HepG2 (cell line): ENCODE results near the gene PGPEP1. TPM values are rescaled to one million over a fixed set of nuclear protein-coding genes. Genes with fewer than 3 reads are reported as not detected.

Experiments
- ATM ChIP-seq: fragments of 450-650 bp; IDR thresholded peaks from 2 replicates; pipeline ENCODE4 v1.7.1; 2017; ENCODE audit warnings: mild to moderate bottlenecking, borderline replicate concordance
- CBX2 ChIP-seq, 2 experiments: fragments of 200-600 bp in 1 of 2; sonication (generic); formaldehyde crosslinking in 1 of 2; IDR thresholded peaks; 2 replicates each; pipeline versions ENCODE4 v1.7.0 to v1.8.1; 2018 to 2022; ENCODE audit warnings: low read depth in 2 of 2, low read length in 1 of 2, mild to moderate bottlenecking in 1 of 2, missing genetic modification reagents in 1 of 2
- CHCHD3 ChIP-seq: sonication (generic); formaldehyde crosslinking; IDR thresholded peaks from 2 replicates; pipeline ENCODE4 v1.8.0; 2022; ENCODE audit warnings: mild to moderate bottlenecking, missing genetic modification reagents, moderate library complexity
- CREM ChIP-seq, 2 experiments: sonication (generic) in 1 of 2; formaldehyde crosslinking in 1 of 2; IDR thresholded peaks; 2 replicates each; pipeline versions ENCODE4 v1.4.0 to v1.6.1; 2016 to 2020; ENCODE audit warnings: antibody characterized with exemption in 1 of 2, mild to moderate bottlenecking in 1 of 2, missing genetic modification reagents in 1 of 2
- DR1 ChIP-seq: sonication (generic); formaldehyde crosslinking; IDR thresholded peaks from 2 replicates; pipeline ENCODE4 v1.8.0; 2021; ENCODE audit warnings: mild to moderate bottlenecking, missing genetic modification reagents, inconsistent platforms
- ESRRA ChIP-seq: sonication (generic); formaldehyde crosslinking; IDR thresholded peaks from 2 replicates; pipeline ENCODE4 v1.5.1; 2020; ENCODE audit warnings: mild to moderate bottlenecking, low read depth, missing genetic modification reagents
- ETV5 ChIP-seq: IDR thresholded peaks from 2 replicates; pipeline ENCODE4 v1.6.1; 2018; ENCODE audit warnings: missing biosample characterization, missing genetic modification reagents, inconsistent platforms, borderline replicate concordance
- FOXJ3 ChIP-seq: sonication (generic); formaldehyde crosslinking; IDR thresholded peaks from 2 replicates; pipeline ENCODE4 v1.4.0; 2020; ENCODE audit warnings: missing genetic modification reagents, mild to moderate bottlenecking, borderline replicate concordance
- GTF3A ChIP-seq: sonication (generic); formaldehyde crosslinking; conservative IDR thresholded peaks from 2 replicates; pipeline ENCODE4 v1.4.0; 2020; ENCODE audit warnings: mild to moderate bottlenecking, missing genetic modification reagents
- HNRNPH1 ChIP-seq: fragments of 200-400 bp; formaldehyde crosslinking; optimal IDR thresholded peaks from 2 replicates; pipeline ENCODE3; 2017; ENCODE audit warnings: mild to moderate bottlenecking, low read depth, low read length
- IKZF4 ChIP-seq: sonication (generic); formaldehyde crosslinking; IDR thresholded peaks from 2 replicates; pipeline ENCODE4 v1.5.1; 2020; ENCODE audit warnings: borderline replicate concordance, mild to moderate bottlenecking, low read depth, missing genetic modification reagents; ENCODE audit errors: not compliant biosample characterization
- NFE2L1 ChIP-seq: sonication (generic); formaldehyde crosslinking; IDR thresholded peaks from 2 replicates; pipeline ENCODE4 v1.4.0; 2020; ENCODE audit warnings: missing genetic modification reagents, mild to moderate bottlenecking, borderline replicate concordance
- POGK ChIP-seq: sonication (generic); formaldehyde crosslinking; conservative IDR thresholded peaks from 2 replicates; pipeline ENCODE4 v1.8.0; 2022; ENCODE audit warnings: mild to moderate bottlenecking, moderate library complexity, missing genetic modification reagents
- SYNCRIP ChIP-seq: fragments of 200-400 bp; formaldehyde crosslinking; IDR thresholded peaks from 2 replicates; pipeline ENCODE4 v1.6.1; 2018; ENCODE audit warnings: mild to moderate bottlenecking, low read depth, low read length; ENCODE audit not compliant: insufficient read depth
- ZNF33B ChIP-seq: sonication (generic); formaldehyde crosslinking; IDR thresholded peaks from 2 replicates; pipeline ENCODE4 v1.5.1; 2020; ENCODE audit warnings: mild to moderate bottlenecking, missing genetic modification reagents
- ZNF34 ChIP-seq: sonication (generic); formaldehyde crosslinking; IDR thresholded peaks from 2 replicates; pipeline ENCODE4 v1.4.0; 2020; ENCODE audit warnings: mild to moderate bottlenecking, missing genetic modification reagents, borderline replicate concordance
- ZNF367 ChIP-seq: sonication (generic); formaldehyde crosslinking; IDR thresholded peaks from 2 replicates; pipeline ENCODE4 v1.4.0; 2020; ENCODE audit warnings: missing genetic modification reagents, borderline replicate concordance
- ZNF512B ChIP-seq: sonication (generic); formaldehyde crosslinking; IDR thresholded peaks from 2 replicates; pipeline ENCODE4 v1.5.1; 2020; ENCODE audit warnings: missing genetic modification reagents, mild to moderate bottlenecking, borderline replicate concordance
- ZNF614 ChIP-seq: IDR thresholded peaks from 2 replicates; pipeline ENCODE4 v1.6.1; 2018; ENCODE audit warnings: missing biosample characterization, missing genetic modification reagents, inconsistent platforms, borderline replicate concordance
- ZNF616 ChIP-seq: sonication (generic); formaldehyde crosslinking; IDR thresholded peaks from 2 replicates; pipeline ENCODE4 v1.5.0; 2020; ENCODE audit warnings: low read depth, mild to moderate bottlenecking, missing genetic modification reagents
- ZNF737 ChIP-seq: sonication (generic); formaldehyde crosslinking; IDR thresholded peaks from 2 replicates; pipeline ENCODE4 v1.5.0; 2020; ENCODE audit warnings: missing genetic modification reagents, mild to moderate bottlenecking, borderline replicate concordance
- ZZZ3 ChIP-seq: sonication (generic); formaldehyde crosslinking; IDR thresholded peaks from 2 replicates; pipeline ENCODE4 v1.4.0; 2020; ENCODE audit warnings: missing genetic modification reagents, mild to moderate bottlenecking, borderline replicate concordance
- polyA plus RNA-seq, 8 experiments: library from polyadenylated mRNA; depleted of rRNA in 3 of 8; stranded (reverse) in 7 of 8; unstranded in 1 of 8; fragments of >200 nt; fragmentation: Illumina TruSeq in 4 of 8; extraction: Trizol in 4 of 8; gene quantifications; 2 replicates each; pipeline versions ENCODE4 v1.2.1 to v1.2.3, GENCODE V29; 2011 to 2016; ENCODE audit warnings: low read depth in 4 of 8, missing spikeins in 1 of 8, mixed read lengths in 1 of 8; ENCODE audit not compliant: insufficient read depth in 1 of 8
- total RNA-seq, 5 experiments: library from RNA; depleted of rRNA; stranded (reverse); fragments of >200 nt; fragmentation: Illumina TruSeq; extraction: Trizol; gene quantifications; 2 replicates each; pipeline ENCODE4 v1.2.3, GENCODE V29; 2016; ENCODE audit warnings: low read depth in 1 of 5
- TF ChIP-seq, protein P1 (sequence below): sonication (generic); formaldehyde crosslinking; IDR thresholded peaks from 2 replicates; pipeline ENCODE4 v1.8.0; 2022; ENCODE audit warnings: mild to moderate bottlenecking, missing genetic modification reagents, moderate library complexity

The PGPEP1 gene
- total and polyA plus RNA-seq, 2 of the 13 experiments (the other 11 are each of a cell fraction or from before 2014, with no cell fraction given) = 53.1 to 56.6 TPM

- TF ChIP-seq CREM (IDR thresholded peaks at IDR 0.05) (peak; percentile 88), CREM (CRISPR knock-in tag; IDR thresholded peaks at IDR 0.05) (no peak), ZZZ3 (CRISPR knock-in tag) (no peak), ZNF512B (CRISPR knock-in tag) (no peak), ZNF34 (no peak), ZNF367 (CRISPR knock-in tag) (no peak), CBX2 (IDR thresholded peaks at IDR 0.05; ENCODE audit: low read depth, low read length) (no peak), CBX2 (CRISPR knock-in tag; IDR thresholded peaks at IDR 0.05; ENCODE audit: low read depth) (no peak), ZNF737 (CRISPR knock-in tag) (no peak), HNRNPH1 (no peak), NFE2L1 (CRISPR knock-in tag) (no peak), ETV5 (CRISPR knock-in tag) (peak; percentile 98), DR1 (CRISPR knock-in tag) (no peak), CHCHD3 (no peak), ATM (no peak), ZNF614 (CRISPR knock-in tag) (peak; percentile 52; the same call in 1 of the 2 replicates), GTF3A (no peak), SYNCRIP (no peak), ESRRA (CRISPR knock-in tag) (peak; percentile 42; the same call in 1 of the 2 replicates), POGK (peak; percentile 68; the same call in 1 of the 2 replicates), ZNF616 (no peak), ZNF33B (CRISPR knock-in tag) (no peak), IKZF4 (CRISPR knock-in tag) (no peak), FOXJ3 (CRISPR knock-in tag) (peak; percentile 80)
- TF ChIP-seq, protein P1, sequence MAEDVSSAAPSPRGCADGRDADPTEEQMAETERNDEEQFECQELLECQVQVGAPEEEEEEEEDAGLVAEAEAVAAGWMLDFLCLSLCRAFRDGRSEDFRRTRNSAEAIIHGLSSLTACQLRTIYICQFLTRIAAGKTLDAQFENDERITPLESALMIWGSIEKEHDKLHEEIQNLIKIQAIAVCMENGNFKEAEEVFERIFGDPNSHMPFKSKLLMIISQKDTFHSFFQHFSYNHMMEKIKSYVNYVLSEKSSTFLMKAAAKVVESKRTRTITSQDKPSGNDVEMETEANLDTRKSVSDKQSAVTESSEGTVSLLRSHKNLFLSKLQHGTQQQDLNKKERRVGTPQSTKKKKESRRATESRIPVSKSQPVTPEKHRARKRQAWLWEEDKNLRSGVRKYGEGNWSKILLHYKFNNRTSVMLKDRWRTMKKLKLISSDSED (CRISPR knock-in tag) = no peak
Observed at GRCh38 chr19:18364826-18365528, 24.6 kb downstream of the PGPEP1 start (continued).
